ENCODE results near the gene PPP1R37.

Gene PPP1R37

GRCh38 chr19:45141203-45141900 lies 48.4 kb downstream of the PPP1R37 start:
- DNase-seq (ENCODE audit: extremely low spot score), result no peak
- CTCF ChIA-PET, result interaction anchor here (1.4 kb wide), 1 partner anchor 15 kb away, joined by 4 read pairs; no protein-coding TSS in a partner anchor
- POLR2A ChIA-PET, result no interaction called here
- TF ChIP-seq, protein P1, sequence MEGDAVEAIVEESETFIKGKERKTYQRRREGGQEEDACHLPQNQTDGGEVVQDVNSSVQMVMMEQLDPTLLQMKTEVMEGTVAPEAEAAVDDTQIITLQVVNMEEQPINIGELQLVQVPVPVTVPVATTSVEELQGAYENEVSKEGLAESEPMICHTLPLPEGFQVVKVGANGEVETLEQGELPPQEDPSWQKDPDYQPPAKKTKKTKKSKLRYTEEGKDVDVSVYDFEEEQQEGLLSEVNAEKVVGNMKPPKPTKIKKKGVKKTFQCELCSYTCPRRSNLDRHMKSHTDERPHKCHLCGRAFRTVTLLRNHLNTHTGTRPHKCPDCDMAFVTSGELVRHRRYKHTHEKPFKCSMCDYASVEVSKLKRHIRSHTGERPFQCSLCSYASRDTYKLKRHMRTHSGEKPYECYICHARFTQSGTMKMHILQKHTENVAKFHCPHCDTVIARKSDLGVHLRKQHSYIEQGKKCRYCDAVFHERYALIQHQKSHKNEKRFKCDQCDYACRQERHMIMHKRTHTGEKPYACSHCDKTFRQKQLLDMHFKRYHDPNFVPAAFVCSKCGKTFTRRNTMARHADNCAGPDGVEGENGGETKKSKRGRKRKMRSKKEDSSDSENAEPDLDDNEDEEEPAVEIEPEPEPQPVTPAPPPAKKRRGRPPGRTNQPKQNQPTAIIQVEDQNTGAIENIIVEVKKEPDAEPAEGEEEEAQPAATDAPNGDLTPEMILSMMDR (IDR thresholded peaks at IDR 0.05; ENCODE audit: control extremely low read depth, extremely low read depth, low read depth, missing control alignments), result no peak

DNA sequence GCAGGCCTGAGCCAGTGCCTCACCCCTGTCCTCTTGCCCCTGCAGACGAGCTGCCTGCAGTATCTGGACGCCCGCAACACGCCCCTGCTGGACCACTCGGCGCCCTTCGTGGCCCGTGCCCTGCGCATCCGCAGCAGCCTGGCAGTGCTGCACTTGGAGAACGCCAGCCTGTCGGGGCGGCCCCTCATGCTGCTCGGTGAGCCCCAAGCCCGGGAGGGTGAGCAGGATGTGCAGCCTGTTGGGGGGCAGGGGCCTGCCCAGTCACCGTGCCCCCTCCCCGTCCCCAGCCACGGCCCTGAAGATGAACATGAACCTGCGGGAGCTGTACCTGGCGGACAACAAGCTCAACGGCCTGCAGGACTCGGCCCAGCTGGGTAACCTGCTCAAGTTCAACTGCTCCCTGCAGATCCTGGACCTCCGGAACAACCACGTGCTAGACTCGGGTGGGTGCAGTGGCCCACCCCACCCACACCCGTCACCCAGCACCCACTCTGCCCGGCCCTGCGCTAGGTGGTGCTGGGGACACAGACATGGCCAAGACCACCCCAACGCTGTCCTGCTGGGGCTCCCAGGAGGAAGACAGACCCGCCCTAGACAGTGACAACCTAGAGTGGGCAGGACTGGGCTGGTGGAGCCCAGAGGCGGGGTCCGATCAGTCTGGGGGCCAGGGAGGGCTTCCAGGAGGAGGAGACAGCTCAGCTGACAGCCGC lies 49.2 kb downstream of the PPP1R37 start:
- TF ChIP-seq, protein P1 (IDR thresholded peaks at IDR 0.05; ENCODE audit: control extremely low read depth, extremely low read depth, low read depth, missing control alignments), result no peak
- ChIA-PET POLR2A (no interaction called here), CTCF (interaction anchor here (1.0 kb wide), 1 partner anchor 88 kb away, joined by 3 read pairs; no protein-coding TSS in a partner anchor)
- DNase-seq (ENCODE audit: extremely low spot score), result no peak

GRCh38 chr19:45142726-45143110 lies 49.7 kb downstream of the PPP1R37 start:
- TF ChIP-seq, protein P1 (IDR thresholded peaks at IDR 0.05; ENCODE audit: control extremely low read depth, extremely low read depth, low read depth, missing control alignments), result no peak
- ChIA-PET CTCF (interaction anchor here (1.0 to 1.7 kb wide), 2 partner anchors 83 to 87 kb away, joined by 3 to 4 read pairs; no protein-coding TSS in a partner anchor), POLR2A (no interaction called here)
- DNase-seq (ENCODE audit: extremely low spot score), result no peak

- DNase-seq (ENCODE audit: extremely low spot score), result no peak
- TF ChIP-seq, protein P1 (IDR thresholded peaks at IDR 0.05; ENCODE audit: control extremely low read depth, extremely low read depth, low read depth, missing control alignments), result no peak
- ChIA-PET POLR2A (interaction anchor here (0.6 kb wide), 1 partner anchor 25 kb away, joined by 5 read pairs; no protein-coding TSS in a partner anchor), CTCF (interaction anchor here (1.1 to 1.7 kb wide), 2 partner anchors 7 to 85 kb away, joined by 3 to 4 read pairs; no protein-coding TSS in a partner anchor)
Observed at GRCh38 chr19:45144431-45145269, 51.7 kb downstream of the PPP1R37 start.

DNA sequence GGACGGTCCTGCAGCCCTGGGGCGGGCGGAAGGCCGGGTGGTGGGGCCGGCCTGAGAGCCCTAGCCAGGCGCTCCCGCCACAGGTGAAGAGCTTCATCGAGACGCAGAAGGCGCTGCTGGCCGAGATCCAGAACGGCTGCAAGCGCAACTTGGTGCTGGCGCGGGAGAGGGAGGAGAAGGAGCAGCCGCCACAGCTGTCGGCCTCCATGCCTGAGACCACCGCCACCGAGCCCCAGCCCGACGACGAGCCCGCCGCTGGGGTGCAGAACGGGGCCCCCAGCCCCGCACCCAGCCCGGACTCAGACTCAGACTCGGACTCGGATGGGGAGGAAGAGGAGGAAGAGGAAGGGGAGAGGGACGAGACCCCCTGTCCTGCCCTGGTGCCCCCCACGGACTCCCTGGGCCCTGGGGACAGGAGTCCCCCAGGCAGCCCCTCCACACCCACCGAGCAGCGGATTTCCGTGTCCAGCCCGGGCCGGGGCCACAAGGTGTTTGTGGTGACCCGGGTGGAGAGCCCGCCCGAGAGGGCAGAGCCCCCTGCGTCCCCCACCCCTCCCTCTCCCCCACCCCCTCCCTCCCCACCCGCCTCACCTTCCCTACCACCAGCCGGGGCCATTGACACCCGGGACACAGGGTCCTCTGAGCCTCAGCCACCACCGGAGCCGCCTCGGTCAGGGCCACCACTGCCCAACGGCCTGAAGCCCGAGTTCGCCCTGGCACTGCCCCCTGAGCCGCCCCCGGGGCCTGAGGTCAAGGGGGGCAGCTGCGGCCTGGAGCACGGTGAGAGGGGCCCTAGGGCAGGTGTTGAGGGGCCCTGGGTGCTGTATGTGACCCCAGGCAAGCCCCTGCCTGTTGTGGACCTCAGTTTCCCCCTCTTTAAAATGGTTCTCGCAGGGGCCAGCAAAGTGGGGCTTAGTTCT lies 52.6 kb downstream of the PPP1R37 start:
- CTCF ChIA-PET, result interaction anchor here (0.9 to 1.0 kb wide), 2 partner anchors 10 to 17 kb away, joined by 3 to 4 read pairs; no protein-coding TSS in a partner anchor
- DNase-seq (ENCODE audit: extremely low spot score), result no peak
- TF ChIP-seq, protein P1 (IDR thresholded peaks at IDR 0.05; ENCODE audit: control extremely low read depth, extremely low read depth, low read depth, missing control alignments), result no peak
- POLR2A ChIA-PET, result no interaction called here

All from GM10248 (cell line).